Trophoblast cell (in vitro differentiated cells and primary cell): ENCODE data around the gene CRIM1.
"Not testable (repeated sequence)": the region's sequence is repeated elsewhere in the genome, so short reads cannot be mapped to it uniquely, and the experiment has no call there.

Experiments used
- DNase-seq, 2 donors: peaks; one replicate each; pipeline ENCODE4 v3.0.0-alpha.2; 2016
- H2AFZ ChIP-seq: 2 replicates; pipeline ENCODE4 v1.6.1; 2013; ENCODE audit warnings: low read length, moderate library complexity, mild to moderate bottlenecking; ENCODE audit not compliant: insufficient read depth, poor library complexity
- H2AK5ac ChIP-seq: 2 replicates; pipeline ENCODE4 v1.6.1; 2013; ENCODE audit warnings: mild to moderate bottlenecking, low read length
- H2BK120ac ChIP-seq: 2 replicates; pipeline ENCODE4 v1.6.1; 2013; ENCODE audit warnings: low read length, mild to moderate bottlenecking, moderate library complexity; ENCODE audit not compliant: insufficient read depth, poor library complexity
- H2BK12ac ChIP-seq: 2 replicates; pipeline ENCODE4 v1.6.1; 2013; ENCODE audit warnings: mild to moderate bottlenecking, low read length, moderate library complexity
- H2BK5ac ChIP-seq: 2 replicates; pipeline ENCODE4 v1.6.1; 2013; ENCODE audit warnings: low read length, low read depth, moderate library complexity, mild to moderate bottlenecking; ENCODE audit not compliant: poor library complexity
- H3K14ac ChIP-seq: 2 replicates; pipeline ENCODE4 v1.6.1; 2013; ENCODE audit warnings: mild to moderate bottlenecking, low read length
- H3K18ac ChIP-seq: 2 replicates; pipeline ENCODE4 v1.6.1; 2013; ENCODE audit warnings: mild to moderate bottlenecking, low read length
- H3K23ac ChIP-seq: 2 replicates; pipeline ENCODE4 v1.6.1; 2013; ENCODE audit warnings: low read length
- H3K27ac ChIP-seq: 2 replicates; pipeline ENCODE4 v1.5.1; 2013; ENCODE audit warnings: low read depth, mild to moderate bottlenecking, inconsistent platforms, low read length, moderate library complexity
- H3K27me3 ChIP-seq: 2 replicates; pipeline ENCODE4 v1.6.1; 2013; ENCODE audit warnings: inconsistent platforms, mild to moderate bottlenecking, low read length, moderate library complexity; ENCODE audit not compliant: insufficient read depth
- H3K36me3 ChIP-seq, 2 experiments: 1 replicate in 1 of 2; 2 replicates in 1 of 2; pipeline ENCODE4 v1.6.1; 2013; ENCODE audit warnings: low read length in 2 of 2, mild to moderate bottlenecking in 2 of 2, moderate library complexity in 1 of 2; ENCODE audit not compliant: insufficient read depth in 2 of 2, control insufficient read depth in 1 of 2
- H3K4ac ChIP-seq: 2 replicates; pipeline ENCODE4 v1.6.1; 2013; ENCODE audit warnings: low read depth, mild to moderate bottlenecking, low read length, moderate library complexity
- H3K4me1 ChIP-seq, 2 experiments: 1 replicate in 1 of 2; 2 replicates in 1 of 2; pipeline ENCODE4 v1.6.1; 2013; ENCODE audit warnings: low read length in 2 of 2, mild to moderate bottlenecking in 2 of 2, moderate library complexity in 1 of 2; ENCODE audit not compliant: insufficient read depth in 2 of 2, control insufficient read depth in 1 of 2
- H3K4me2 ChIP-seq: 2 replicates; pipeline ENCODE4 v1.6.1; 2013; ENCODE audit warnings: inconsistent platforms, mild to moderate bottlenecking, low read length, moderate library complexity
- H3K4me3 ChIP-seq: 2 replicates; pipeline ENCODE4 v1.5.1; 2013; ENCODE audit warnings: mild to moderate bottlenecking, low read depth, low read length, inconsistent platforms
- H3K79me1 ChIP-seq: one replicate; pipeline ENCODE4 v1.6.1; 2013; ENCODE audit warnings: low read length
- H3K79me2 ChIP-seq: 2 replicates; pipeline ENCODE4 v1.6.1; 2013; ENCODE audit warnings: low read length, mild to moderate bottlenecking; ENCODE audit not compliant: control insufficient read depth, insufficient read depth, poor library complexity
- H3K9ac ChIP-seq: 2 replicates; pipeline ENCODE4 v1.6.1; 2013; ENCODE audit warnings: mild to moderate bottlenecking, low read length
- H3K9me3 ChIP-seq: 2 replicates; pipeline ENCODE4 v1.6.1; 2013; ENCODE audit warnings: low read depth, mild to moderate bottlenecking, control low read depth, inconsistent platforms, low read length; ENCODE audit not compliant: insufficient read depth
- H4K12ac ChIP-seq: 2 replicates; pipeline ENCODE4 v1.6.1; 2013; ENCODE audit warnings: low read depth, mild to moderate bottlenecking, low read length, moderate library complexity
- H4K8ac ChIP-seq: 2 replicates; pipeline ENCODE4 v1.6.1; 2013; ENCODE audit warnings: low read depth, mild to moderate bottlenecking, low read length, moderate library complexity
- H4K91ac ChIP-seq: one replicate; pipeline ENCODE4 v1.6.1; 2013; ENCODE audit warnings: low read depth, mild to moderate bottlenecking, low read length, moderate library complexity
- WGBS: extraction: QIAGEN DNeasy Blood & Tissue Kit; methylation state at CpG from one replicate; pipeline ENCODE4 v1.1.7; 2013; ENCODE audit warnings: missing lambda C conversion rate; ENCODE audit not compliant: insufficient read length, insufficient coverage; ENCODE audit errors: extremely low coverage; 5-methylcytosine and 5-hydroxymethylcytosine counted together

The CRIM1 gene

GRCh38 chr2:36360834-36361233 is 5.3 kb downstream of the CRIM1 start:
- Histone ChIP-seq H3K4me3 (no peak overlapping the region), H3K36me3 (no peaks in the 10 kb centered on the region), H2BK5ac (no peak overlapping the region), H2BK120ac (no peak overlapping the region), H3K79me1 (peaks cover 16% of the 10 kb centered on the region), H4K12ac (no peak overlapping the region), H4K91ac (no peak overlapping the region), H3K79me2 (peaks cover 38% of the 10 kb centered on the region), H3K9me3 (no peaks in the 10 kb centered on the region), H3K23ac (no peak overlapping the region), H2BK12ac (no peak overlapping the region), H3K14ac (no peak overlapping the region), H2AK5ac (no peak overlapping the region), H4K8ac (no peak overlapping the region), H3K9ac (no peak overlapping the region), H3K27ac (no peak overlapping the region), H3K4ac (peak overlapping the region; percentile 95), H3K27me3 (no peaks in the 10 kb centered on the region), H3K4me1 (peaks cover 0 to 11% of the 10 kb centered on the region in 2 experiments), H2AFZ (no peak overlapping the region), H3K18ac (no peak overlapping the region), H3K4me2 (no peak overlapping the region)
- WGBS: no CpG with 5 or more reads among the region's 1 CpG
- DNase-seq: no peak

DNA sequence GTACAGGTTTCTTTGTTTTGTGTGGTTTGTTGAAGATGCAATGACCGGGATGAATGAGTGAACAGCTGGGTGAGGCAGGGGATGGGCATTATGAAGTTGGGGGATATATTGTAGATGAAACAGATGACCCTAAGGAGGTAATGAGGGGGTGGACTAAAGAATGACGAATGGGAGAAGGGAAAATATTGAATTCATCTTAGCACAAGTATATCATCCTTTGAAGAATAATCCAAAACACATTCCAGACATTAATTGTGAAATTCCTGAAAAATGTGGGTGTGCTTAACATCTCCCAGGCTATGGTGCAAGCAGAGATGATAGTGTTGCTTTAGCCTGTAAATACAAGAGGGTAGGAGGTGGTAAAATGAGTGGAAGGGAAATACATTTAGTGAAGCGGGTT is 5.8 kb downstream of the CRIM1 start:
- H3K23ac ChIP-seq: no peak overlapping the region
- H3K36me3 ChIP-seq: no peaks in the 10 kb centered on the region
- no peak overlapping the region for H4K12ac ChIP-seq
- no peak overlapping the region for H2BK5ac ChIP-seq
- H4K8ac ChIP-seq: no peak overlapping the region
- H3K9me3 ChIP-seq: no peaks in the 10 kb centered on the region
- H3K4me2 ChIP-seq: no peak overlapping the region
- no CpG with 5 or more reads among the region's 3 CpGs for WGBS
- no peak overlapping the region for H2BK12ac ChIP-seq
- no peak overlapping the region for H3K9ac ChIP-seq
- no peak overlapping the region for H3K14ac ChIP-seq
- DNase-seq: peak in 1 of 2 donors; percentile 51
- H3K18ac ChIP-seq: no peak overlapping the region
- peaks cover 11% of the 10 kb centered on the region for H3K79me1 ChIP-seq
- peak overlapping the region; percentile 95 for H3K4ac ChIP-seq
- H2BK120ac ChIP-seq: no peak overlapping the region
- H3K4me1 ChIP-seq: peaks cover 0 to 12% of the 10 kb centered on the region in 2 experiments
- H2AFZ ChIP-seq: no peak overlapping the region
- H3K4me3 ChIP-seq: no peak overlapping the region
- no peak overlapping the region for H3K27ac ChIP-seq
- H4K91ac ChIP-seq: no peak overlapping the region
- H3K27me3 ChIP-seq: no peaks in the 10 kb centered on the region
- peaks cover 33% of the 10 kb centered on the region for H3K79me2 ChIP-seq
- no peak overlapping the region for H2AK5ac ChIP-seq

- no peak overlapping the region for H2BK5ac ChIP-seq
- no peak overlapping the region for H2BK120ac ChIP-seq
- no peak overlapping the region for H4K8ac ChIP-seq
- no peak overlapping the region for H3K4me2 ChIP-seq
- H3K23ac ChIP-seq: no peak overlapping the region
- no peaks in the 10 kb centered on the region for H3K27me3 ChIP-seq
- DNase-seq: peak in 1 of 2 donors; percentile 68
- no peak overlapping the region for H2AK5ac ChIP-seq
- no peaks in the 10 kb centered on the region for H3K36me3 ChIP-seq
- no peaks in the 10 kb centered on the region for H3K9me3 ChIP-seq
- H3K4me1 ChIP-seq: peaks cover 0 to 12% of the 10 kb centered on the region in 2 experiments
- WGBS: no CpG with 5 or more reads among the region's 3 CpGs
- no peak overlapping the region for H3K27ac ChIP-seq
- no peak overlapping the region for H4K12ac ChIP-seq
- H3K9ac ChIP-seq: no peak overlapping the region
- H3K18ac ChIP-seq: no peak overlapping the region
- H3K4me3 ChIP-seq: no peak overlapping the region
- no peak overlapping the region for H3K14ac ChIP-seq
- H2BK12ac ChIP-seq: no peak overlapping the region
- no peak overlapping the region for H3K4ac ChIP-seq
- peaks cover 7% of the 10 kb centered on the region for H3K79me1 ChIP-seq
- H2AFZ ChIP-seq: no peak overlapping the region
- H4K91ac ChIP-seq: no peak overlapping the region
- peaks cover 27% of the 10 kb centered on the region for H3K79me2 ChIP-seq
Observed at GRCh38 chr2:36362291-36362690, 6.7 kb downstream of the CRIM1 start.

DNA sequence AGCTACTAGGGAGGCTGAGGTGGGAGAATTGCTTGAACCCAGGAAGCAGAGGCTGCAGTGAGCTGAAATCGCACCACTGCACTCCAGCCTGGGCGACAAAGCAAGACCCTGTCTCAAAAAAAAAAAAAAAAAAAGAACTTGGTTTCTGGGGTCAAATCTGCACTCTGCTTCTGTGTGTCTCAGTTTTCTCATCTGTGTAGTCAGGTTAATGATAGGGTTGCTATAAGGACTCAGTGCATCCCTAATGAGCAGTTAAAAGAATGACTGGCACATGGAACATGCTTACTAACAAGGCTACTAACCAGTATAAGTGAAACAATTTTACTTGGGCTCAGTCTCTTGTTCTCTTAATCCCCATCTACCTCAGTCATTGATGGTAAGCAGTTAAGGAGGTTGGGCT is 7.5 kb downstream of the CRIM1 start:
- H3K23ac ChIP-seq, H3K14ac ChIP-seq, H4K8ac ChIP-seq, H3K36me3 ChIP-seq, DNase-seq, H3K27ac ChIP-seq, H3K4me3 ChIP-seq, H3K9ac ChIP-seq, H3K4me2 ChIP-seq, H2BK12ac ChIP-seq, H2BK120ac ChIP-seq, H4K91ac ChIP-seq, H2AFZ ChIP-seq, H3K9me3 ChIP-seq, H3K79me1 ChIP-seq, H3K18ac ChIP-seq, H3K27me3 ChIP-seq, H2AK5ac ChIP-seq, H4K12ac ChIP-seq, H2BK5ac ChIP-seq: not testable (repeated sequence)
- peaks cover 24% of the 10 kb centered on the region for H3K79me2 ChIP-seq
- no CpG with 5 or more reads among the region's 2 CpGs for WGBS
- peaks cover 3 to 15% of the 10 kb centered on the region in 2 experiments for H3K4me1 ChIP-seq
- peak overlapping the region; percentile 25 for H3K4ac ChIP-seq
